GM23338 (cell line): ENCODE data around the gene MMD. TPM values are rescaled to one million over a fixed set of nuclear protein-coding genes. Genes with fewer than 3 reads are reported as not detected.

Source experiments
- ATAC-seq: fragments of 200-7000 bp; cut with Tn5 transposase; 3 replicates; pipeline ENCODE4 v1.9.1; 2020
- DNase-seq: peaks from one replicate; pipeline ENCODE4 v3.0.0-alpha.2; 2015; ENCODE audit warnings: low spot score
- H2AFZ ChIP-seq: fragments of 200-600 bp; sonication (generic); 2 replicates; pipeline ENCODE4 v1.8.0; 2016; ENCODE audit warnings: antibody characterized with exemption, mild to moderate bottlenecking, moderate library complexity
- H3F3A ChIP-seq: fragments of 200-600 bp; sonication (generic); replicated peaks from 2 replicates; pipeline ENCODE4 v1.8.0; 2017; ENCODE audit warnings: antibody characterized with exemption, mixed run types, low read depth
- H3K27ac ChIP-seq: fragments of 200-600 bp; sonication (generic); 2 replicates; pipeline ENCODE4 v1.6.1; 2016; ENCODE audit warnings: low read depth
- H3K27me3 ChIP-seq: fragments of 200-600 bp; sonication (generic); 2 replicates; pipeline ENCODE4 v1.8.0; 2016; ENCODE audit warnings: mild to moderate bottlenecking, mixed run types, moderate library complexity; ENCODE audit not compliant: insufficient read depth
- H3K36me3 ChIP-seq: fragments of 200-600 bp; sonication (generic); 2 replicates; pipeline ENCODE4 v1.8.0; 2016; ENCODE audit warnings: mild to moderate bottlenecking; ENCODE audit not compliant: insufficient read depth
- H3K4me1 ChIP-seq: fragments of 200-600 bp; sonication (generic); 2 replicates; pipeline ENCODE4 v1.8.0; 2016; ENCODE audit warnings: mild to moderate bottlenecking, moderate library complexity; ENCODE audit not compliant: insufficient read depth
- H3K4me2 ChIP-seq: fragments of 200-600 bp; sonication (generic); 2 replicates; pipeline ENCODE4 v1.7.1; 2017; ENCODE audit warnings: mixed run types
- H3K4me3 ChIP-seq: fragments of 200-600 bp; sonication (generic); 2 replicates; pipeline ENCODE4 v1.6.1; 2016; ENCODE audit warnings: mixed run types
- H3K79me2 ChIP-seq: fragments of 200-600 bp; sonication (generic); replicated peaks from 2 replicates; pipeline ENCODE4 v1.8.0; 2017; ENCODE audit warnings: mild to moderate bottlenecking; ENCODE audit not compliant: insufficient read depth
- H3K9me2 ChIP-seq: fragments of 200-600 bp; sonication (generic); 2 replicates; pipeline ENCODE4 v1.8.0; 2017; ENCODE audit not compliant: insufficient read depth
- H4K20me1 ChIP-seq: fragments of 200-600 bp; sonication (generic); replicated peaks from 2 replicates; pipeline ENCODE4 v1.8.0; 2017; ENCODE audit warnings: mild to moderate bottlenecking; ENCODE audit not compliant: insufficient read depth
- H3K27ac Mint-ChIP-seq: 2 replicates; pipeline ENCODE4 v1.8.0; 2020; ENCODE audit warnings: inconsistent platforms, mild to moderate bottlenecking, moderate library complexity, mixed read lengths
- H3K27me3 Mint-ChIP-seq: 3 replicates; pipeline ENCODE4 v1.8.0; 2022; ENCODE audit warnings: low read depth, mild to moderate bottlenecking, moderate library complexity, mixed read lengths, inconsistent platforms; ENCODE audit not compliant: insufficient read depth, poor library complexity
- H3K36me3 Mint-ChIP-seq: 3 replicates; pipeline ENCODE4 v1.8.0; 2021; ENCODE audit warnings: low read depth, mild to moderate bottlenecking, inconsistent platforms, moderate library complexity, mixed read lengths
- H3K4me1 Mint-ChIP-seq: 3 replicates; pipeline ENCODE4 v1.8.0; 2020; ENCODE audit warnings: mild to moderate bottlenecking, inconsistent platforms, mixed read lengths
- H3K4me3 Mint-ChIP-seq: 3 replicates; pipeline ENCODE4 v1.8.0; 2021; ENCODE audit warnings: moderate library complexity, mild to moderate bottlenecking, inconsistent platforms, mixed read lengths
- H3K9me3 Mint-ChIP-seq: 3 replicates; pipeline ENCODE4 v1.8.0; 2020; ENCODE audit warnings: moderate library complexity, mild to moderate bottlenecking, inconsistent platforms, mixed read lengths
- CREB1 ChIP-seq: fragments of 250-450 bp; sonication (Bioruptor Pico); IDR thresholded peaks from 2 replicates; pipeline ENCODE4 v1.5.0; 2020; ENCODE audit warnings: low read depth, mild to moderate bottlenecking, moderate library complexity
- EZH2 ChIP-seq: fragments of 200-600 bp; sonication (generic); IDR thresholded peaks from one replicate; pipeline ENCODE4 v1.8.0; 2017; ENCODE audit warnings: antibody characterized with exemption, mild to moderate bottlenecking, low read depth; ENCODE audit not compliant: unreplicated experiment
- EZH2phosphoT487 ChIP-seq: fragments of 200-600 bp; sonication (generic); IDR thresholded peaks from one replicate; pipeline ENCODE4 v1.8.1; 2018; ENCODE audit warnings: antibody characterized with exemption; ENCODE audit not compliant: unreplicated experiment
- JUNB ChIP-seq: IDR thresholded peaks from one replicate; pipeline ENCODE4 v1.6.1; 2016; ENCODE audit warnings: antibody characterized with exemption; ENCODE audit not compliant: unreplicated experiment
- NANOG ChIP-seq: IDR thresholded peaks from 2 replicates; pipeline ENCODE4 v1.6.1; 2016; ENCODE audit warnings: antibody characterized with exemption, borderline replicate concordance
- POLR2AphosphoS5 ChIP-seq: IDR thresholded peaks from 2 replicates; pipeline ENCODE4 v1.6.1; 2016; ENCODE audit warnings: antibody characterized with exemption, low read depth
- STAT1 ChIP-seq: IDR thresholded peaks from one replicate; pipeline ENCODE4 v1.6.1; 2016; ENCODE audit warnings: antibody characterized with exemption; ENCODE audit not compliant: unreplicated experiment
- ZNF331 ChIP-seq: fragments of 250-450 bp; sonication (Bioruptor Pico); IDR thresholded peaks from 2 replicates; pipeline ENCODE4 v1.5.0; 2020; ENCODE audit warnings: low read depth, mild to moderate bottlenecking, moderate library complexity
- polyA plus RNA-seq: library from polyadenylated mRNA; unstranded; fragments of >200 nt; fragmentation: Nextera tagmentation; extraction: Ambion mirVana; gene quantifications from 2 replicates; pipeline ENCODE4 v1.2.1, GENCODE V29; 2016
- total RNA-seq: library from RNA; depleted of rRNA; stranded (reverse); fragments of >200 nt; shearing (Covaris generic); gene quantifications from 2 replicates; pipeline ENCODE4 v1.2.3, GENCODE V29; 2014
- TF ChIP-seq, protein P1 (sequence below), 2 experiments: fragments of 200-600 bp in 1 of 2; sonication (generic) in 1 of 2; conservative IDR thresholded peaks; 2 replicates each; pipeline versions ENCODE4 v1.5.1 to v1.6.1; 2016 to 2017; ENCODE audit warnings: antibody characterized with exemption in 2 of 2, low read depth in 2 of 2, mild to moderate bottlenecking in 2 of 2, moderate library complexity in 1 of 2
- TF ChIP-seq, protein P2 (sequence below): IDR thresholded peaks from 2 replicates; pipeline ENCODE4 v1.6.1; 2016; ENCODE audit warnings: antibody characterized with exemption
- TF ChIP-seq, protein P3 (sequence below): fragments of 250-450 bp; sonication (Bioruptor Pico); IDR thresholded peaks from 2 replicates; pipeline ENCODE4 v1.5.0; 2020; ENCODE audit warnings: mild to moderate bottlenecking, moderate library complexity

Gene MMD
- total and polyA plus RNA-seq, 2 experiments from 2014 or later = 46.4 to 47.0 TPM

DNA sequence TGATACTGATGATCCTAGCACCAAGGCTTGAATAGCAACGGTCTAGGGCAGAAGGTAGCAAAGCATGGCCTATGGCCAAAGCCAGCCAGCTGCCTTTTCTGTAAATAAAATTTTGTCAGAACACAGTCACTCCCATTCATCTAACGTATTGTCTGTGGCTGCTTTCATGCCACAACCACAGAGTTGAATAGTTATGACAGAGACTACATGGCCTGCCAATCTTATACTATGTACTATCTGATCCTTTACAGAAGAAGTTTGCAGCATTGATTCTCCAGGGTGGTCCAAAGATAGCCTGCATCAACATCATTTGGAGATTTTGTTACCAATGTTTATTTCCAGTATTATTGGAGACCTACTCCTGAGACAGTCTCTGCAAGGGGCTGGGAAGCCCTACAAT lies 19.9 kb upstream of the MMD start:
- TF ChIP-seq, protein P1, sequence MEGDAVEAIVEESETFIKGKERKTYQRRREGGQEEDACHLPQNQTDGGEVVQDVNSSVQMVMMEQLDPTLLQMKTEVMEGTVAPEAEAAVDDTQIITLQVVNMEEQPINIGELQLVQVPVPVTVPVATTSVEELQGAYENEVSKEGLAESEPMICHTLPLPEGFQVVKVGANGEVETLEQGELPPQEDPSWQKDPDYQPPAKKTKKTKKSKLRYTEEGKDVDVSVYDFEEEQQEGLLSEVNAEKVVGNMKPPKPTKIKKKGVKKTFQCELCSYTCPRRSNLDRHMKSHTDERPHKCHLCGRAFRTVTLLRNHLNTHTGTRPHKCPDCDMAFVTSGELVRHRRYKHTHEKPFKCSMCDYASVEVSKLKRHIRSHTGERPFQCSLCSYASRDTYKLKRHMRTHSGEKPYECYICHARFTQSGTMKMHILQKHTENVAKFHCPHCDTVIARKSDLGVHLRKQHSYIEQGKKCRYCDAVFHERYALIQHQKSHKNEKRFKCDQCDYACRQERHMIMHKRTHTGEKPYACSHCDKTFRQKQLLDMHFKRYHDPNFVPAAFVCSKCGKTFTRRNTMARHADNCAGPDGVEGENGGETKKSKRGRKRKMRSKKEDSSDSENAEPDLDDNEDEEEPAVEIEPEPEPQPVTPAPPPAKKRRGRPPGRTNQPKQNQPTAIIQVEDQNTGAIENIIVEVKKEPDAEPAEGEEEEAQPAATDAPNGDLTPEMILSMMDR (conservative IDR thresholded peaks at IDR 0.05; ENCODE audit: low read depth in 2 of 2) = no peak
- TF ChIP-seq CREB1 = no peak
- TF ChIP-seq EZH2phosphoT487 = no peak
- no peak for TF ChIP-seq EZH2
- TF ChIP-seq JUNB = no peak
- no peak for TF ChIP-seq POLR2AphosphoS5
- TF ChIP-seq STAT1 = no peak
- TF ChIP-seq, protein P2, sequence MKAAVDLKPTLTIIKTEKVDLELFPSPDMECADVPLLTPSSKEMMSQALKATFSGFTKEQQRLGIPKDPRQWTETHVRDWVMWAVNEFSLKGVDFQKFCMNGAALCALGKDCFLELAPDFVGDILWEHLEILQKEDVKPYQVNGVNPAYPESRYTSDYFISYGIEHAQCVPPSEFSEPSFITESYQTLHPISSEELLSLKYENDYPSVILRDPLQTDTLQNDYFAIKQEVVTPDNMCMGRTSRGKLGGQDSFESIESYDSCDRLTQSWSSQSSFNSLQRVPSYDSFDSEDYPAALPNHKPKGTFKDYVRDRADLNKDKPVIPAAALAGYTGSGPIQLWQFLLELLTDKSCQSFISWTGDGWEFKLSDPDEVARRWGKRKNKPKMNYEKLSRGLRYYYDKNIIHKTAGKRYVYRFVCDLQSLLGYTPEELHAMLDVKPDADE = no peak
- DNase-seq = no peak
- no peaks in the 10 kb centered on the region for H3K79me2 ChIP-seq
- Mint-ChIP-seq H3K36me3 (no peaks in the 10 kb centered on the region), H3K9me3 (peaks cover 7% of the 10 kb centered on the region; the same call in 2 of the 3 replicates), H3K4me3 (no peak overlapping the region), H3K27ac (no peak overlapping the region), H3K4me1 (peaks cover 37% of the 10 kb centered on the region), H3K27me3 (peaks cover 2% of the 10 kb centered on the region)
- no peaks in the 10 kb centered on the region for H3F3A ChIP-seq
- no peak overlapping the region for H3K27ac ChIP-seq
- peaks cover 12% of the 10 kb centered on the region for H3K4me1 ChIP-seq
- no peaks in the 10 kb centered on the region for H3K36me3 ChIP-seq
- H3K4me2 ChIP-seq = no peak overlapping the region
- no peaks in the 10 kb centered on the region for H3K9me2 ChIP-seq
- ATAC-seq = no peak
- no peak overlapping the region for H3K4me3 ChIP-seq
- H2AFZ ChIP-seq = no peak overlapping the region
- no peaks in the 10 kb centered on the region for H3K27me3 ChIP-seq
- no peaks in the 10 kb centered on the region for H4K20me1 ChIP-seq

DNA sequence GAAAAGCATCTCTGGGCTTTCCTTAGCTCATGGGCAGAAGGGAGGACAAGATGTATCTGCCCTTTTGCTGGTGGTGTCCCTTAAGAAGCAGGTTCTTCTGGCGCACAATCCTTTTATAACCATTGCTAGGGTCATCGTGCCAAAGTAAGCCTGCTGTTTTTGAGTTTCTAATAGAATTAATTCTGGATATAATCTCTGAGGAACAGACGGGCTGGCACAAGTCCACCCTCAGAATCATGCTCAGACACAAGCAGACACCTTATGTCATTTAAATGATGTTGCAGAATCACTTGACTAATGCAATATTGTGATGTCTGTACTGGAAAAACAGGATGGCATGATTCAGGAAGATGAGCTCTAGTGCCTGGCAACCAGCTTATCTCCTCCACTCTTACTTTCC lies 18.8 kb upstream of the MMD start:
- Histone ChIP-seq H3K4me2 (no peak overlapping the region), H3K27ac (no peak overlapping the region), H3F3A (no peaks in the 10 kb centered on the region), H3K4me1 (peaks cover 12% of the 10 kb centered on the region), H3K79me2 (no peaks in the 10 kb centered on the region), H3K27me3 (no peaks in the 10 kb centered on the region), H3K9me2 (no peaks in the 10 kb centered on the region), H2AFZ (no peak overlapping the region), H3K4me3 (no peak overlapping the region), H4K20me1 (no peaks in the 10 kb centered on the region), H3K36me3 (no peaks in the 10 kb centered on the region)
- Mint-ChIP-seq H3K36me3 (no peaks in the 10 kb centered on the region), H3K27me3 (peaks cover 2% of the 10 kb centered on the region), H3K4me3 (no peak overlapping the region), H3K9me3 (peaks cover 7% of the 10 kb centered on the region; the same call in 2 of the 3 replicates), H3K4me1 (peaks cover 37% of the 10 kb centered on the region), H3K27ac (no peak overlapping the region; the same call in 1 of the 2 replicates)
- no peak for DNase-seq
- no peak for ATAC-seq
- TF ChIP-seq, protein P3, sequence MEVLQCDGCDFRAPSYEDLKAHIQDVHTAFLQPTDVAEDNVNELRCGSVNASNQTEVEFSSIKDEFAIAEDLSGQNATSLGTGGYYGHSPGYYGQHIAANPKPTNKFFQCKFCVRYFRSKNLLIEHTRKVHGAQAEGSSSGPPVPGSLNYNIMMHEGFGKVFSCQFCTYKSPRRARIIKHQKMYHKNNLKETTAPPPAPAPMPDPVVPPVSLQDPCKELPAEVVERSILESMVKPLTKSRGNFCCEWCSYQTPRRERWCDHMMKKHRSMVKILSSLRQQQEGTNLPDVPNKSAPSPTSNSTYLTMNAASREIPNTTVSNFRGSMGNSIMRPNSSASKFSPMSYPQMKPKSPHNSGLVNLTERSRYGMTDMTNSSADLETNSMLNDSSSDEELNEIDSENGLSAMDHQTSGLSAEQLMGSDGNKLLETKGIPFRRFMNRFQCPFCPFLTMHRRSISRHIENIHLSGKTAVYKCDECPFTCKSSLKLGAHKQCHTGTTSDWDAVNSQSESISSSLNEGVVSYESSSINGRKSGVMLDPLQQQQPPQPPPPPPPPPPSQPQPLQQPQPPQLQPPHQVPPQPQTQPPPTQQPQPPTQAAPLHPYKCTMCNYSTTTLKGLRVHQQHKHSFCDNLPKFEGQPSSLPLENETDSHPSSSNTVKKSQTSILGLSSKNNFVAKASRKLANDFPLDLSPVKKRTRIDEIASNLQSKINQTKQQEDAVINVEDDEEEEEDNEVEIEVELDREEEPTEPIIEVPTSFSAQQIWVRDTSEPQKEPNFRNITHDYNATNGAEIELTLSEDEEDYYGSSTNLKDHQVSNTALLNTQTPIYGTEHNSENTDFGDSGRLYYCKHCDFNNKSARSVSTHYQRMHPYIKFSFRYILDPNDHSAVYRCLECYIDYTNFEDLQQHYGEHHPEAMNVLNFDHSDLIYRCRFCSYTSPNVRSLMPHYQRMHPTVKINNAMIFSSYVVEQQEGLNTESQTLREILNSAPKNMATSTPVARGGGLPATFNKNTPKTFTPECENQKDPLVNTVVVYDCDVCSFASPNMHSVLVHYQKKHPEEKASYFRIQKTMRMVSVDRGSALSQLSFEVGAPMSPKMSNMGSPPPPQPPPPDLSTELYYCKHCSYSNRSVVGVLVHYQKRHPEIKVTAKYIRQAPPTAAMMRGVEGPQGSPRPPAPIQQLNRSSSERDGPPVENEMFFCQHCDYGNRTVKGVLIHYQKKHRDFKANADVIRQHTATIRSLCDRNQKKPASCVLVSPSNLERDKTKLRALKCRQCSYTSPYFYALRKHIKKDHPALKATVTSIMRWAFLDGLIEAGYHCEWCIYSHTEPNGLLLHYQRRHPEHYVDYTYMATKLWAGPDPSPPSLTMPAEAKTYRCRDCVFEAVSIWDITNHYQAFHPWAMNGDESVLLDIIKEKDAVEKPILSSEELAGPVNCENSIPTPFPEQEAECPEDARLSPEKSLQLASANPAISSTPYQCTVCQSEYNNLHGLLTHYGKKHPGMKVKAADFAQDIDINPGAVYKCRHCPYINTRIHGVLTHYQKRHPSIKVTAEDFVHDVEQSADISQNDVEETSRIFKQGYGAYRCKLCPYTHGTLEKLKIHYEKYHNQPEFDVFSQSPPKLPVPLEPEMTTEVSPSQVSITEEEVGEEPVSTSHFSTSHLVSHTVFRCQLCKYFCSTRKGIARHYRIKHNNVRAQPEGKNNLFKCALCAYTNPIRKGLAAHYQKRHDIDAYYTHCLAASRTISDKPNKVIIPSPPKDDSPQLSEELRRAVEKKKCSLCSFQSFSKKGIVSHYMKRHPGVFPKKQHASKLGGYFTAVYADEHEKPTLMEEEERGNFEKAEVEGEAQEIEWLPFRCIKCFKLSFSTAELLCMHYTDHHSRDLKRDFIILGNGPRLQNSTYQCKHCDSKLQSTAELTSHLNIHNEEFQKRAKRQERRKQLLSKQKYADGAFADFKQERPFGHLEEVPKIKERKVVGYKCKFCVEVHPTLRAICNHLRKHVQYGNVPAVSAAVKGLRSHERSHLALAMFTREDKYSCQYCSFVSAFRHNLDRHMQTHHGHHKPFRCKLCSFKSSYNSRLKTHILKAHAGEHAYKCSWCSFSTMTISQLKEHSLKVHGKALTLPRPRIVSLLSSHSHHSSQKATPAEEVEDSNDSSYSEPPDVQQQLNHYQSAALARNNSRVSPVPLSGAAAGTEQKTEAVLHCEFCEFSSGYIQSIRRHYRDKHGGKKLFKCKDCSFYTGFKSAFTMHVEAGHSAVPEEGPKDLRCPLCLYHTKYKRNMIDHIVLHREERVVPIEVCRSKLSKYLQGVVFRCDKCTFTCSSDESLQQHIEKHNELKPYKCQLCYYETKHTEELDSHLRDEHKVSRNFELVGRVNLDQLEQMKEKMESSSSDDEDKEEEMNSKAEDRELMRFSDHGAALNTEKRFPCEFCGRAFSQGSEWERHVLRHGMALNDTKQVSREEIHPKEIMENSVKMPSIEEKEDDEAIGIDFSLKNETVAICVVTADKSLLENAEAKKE = no peak
- TF ChIP-seq EZH2 (no peak), JUNB (no peak), CREB1 (no peak), POLR2AphosphoS5 (no peak), STAT1 (no peak), NANOG (no peak), ZNF331 (CRISPR knock-in tag) (no peak), EZH2phosphoT487 (no peak)
- TF ChIP-seq, protein P2 = no peak
